CD4-positive, alpha-beta T cell treated with Interleukin-17A for 1 hour (primary cell): ENCODE measurements around the gene CPB2.

Source experiments
- DNase-seq: peaks from one replicate; pipeline ENCODE4 v3.0.0-alpha.2; 2020

CPB2 gene

GRCh38 chr13:46104868-46105267 is at the start of gene CPB2:
Gene CPB2, minus strand, starts transcription at chr13:46105033. Its CDS starts 24 bp downstream, at chr13:46105009.
- no peak for DNase-seq

DNA sequence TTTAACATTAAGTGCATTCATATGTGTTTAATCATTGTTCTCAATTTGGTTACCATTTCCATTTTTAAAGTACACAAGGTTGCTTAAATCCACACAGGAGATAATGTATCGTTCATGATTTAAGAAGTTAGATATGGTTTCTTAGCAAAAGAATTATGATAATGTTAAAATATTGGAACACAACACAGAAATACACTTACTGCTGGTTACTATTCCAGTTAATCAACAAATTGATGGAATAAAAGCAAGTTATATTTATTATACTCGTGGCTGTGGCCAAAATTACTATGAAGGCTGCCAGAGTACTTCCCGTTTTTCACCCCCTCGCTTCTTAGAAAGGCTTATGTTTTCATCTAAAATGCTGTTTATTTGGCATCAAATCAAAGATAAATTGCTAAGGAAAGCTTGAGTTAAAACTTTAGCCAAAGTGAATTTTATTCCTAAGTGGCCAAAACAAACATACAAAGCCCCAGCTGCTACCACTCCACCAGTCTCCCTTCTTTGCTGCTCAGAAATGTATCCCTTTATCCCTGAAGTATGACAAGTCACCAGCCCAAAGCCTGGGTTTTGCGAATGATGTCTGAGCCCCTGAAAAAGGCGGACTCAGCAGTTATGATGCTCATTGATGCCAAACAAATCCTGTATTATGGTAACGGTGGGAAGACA is 49.4 kb upstream of the CPB2 start:
- no peak for DNase-seq

DNA sequence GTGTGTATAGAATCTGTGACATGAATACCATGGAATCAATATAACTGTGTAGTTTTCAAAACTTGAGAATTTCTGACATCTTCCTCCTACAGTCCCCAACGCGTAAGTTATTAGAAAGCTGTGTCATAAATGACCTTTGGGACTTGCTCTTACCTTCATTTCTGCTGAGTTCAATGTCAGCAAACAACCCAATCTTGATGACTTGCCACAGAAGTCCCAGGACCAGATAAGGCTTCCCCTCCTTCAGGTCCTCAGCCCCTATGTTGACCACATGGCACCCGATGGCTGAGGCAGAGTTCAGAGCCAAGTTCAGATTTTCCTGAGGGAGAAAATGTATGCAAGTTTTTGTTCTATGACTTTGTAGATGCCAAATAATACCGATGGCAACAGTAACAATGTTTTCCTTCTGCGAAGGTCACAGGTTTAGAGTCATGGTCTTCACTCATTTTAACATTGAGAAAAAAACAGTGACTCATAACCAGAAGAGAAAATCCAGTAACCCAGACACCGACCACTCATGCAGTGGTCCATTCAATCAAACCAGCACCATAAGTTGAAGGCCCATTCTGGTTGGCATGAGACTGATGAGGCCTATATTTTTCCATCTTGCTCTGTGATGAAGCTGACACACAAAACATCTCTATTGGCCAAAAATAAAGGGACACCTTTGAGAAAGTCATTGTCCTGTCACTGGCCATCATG is 47.9 kb upstream of the CPB2 start:
- no peak for DNase-seq

DNA sequence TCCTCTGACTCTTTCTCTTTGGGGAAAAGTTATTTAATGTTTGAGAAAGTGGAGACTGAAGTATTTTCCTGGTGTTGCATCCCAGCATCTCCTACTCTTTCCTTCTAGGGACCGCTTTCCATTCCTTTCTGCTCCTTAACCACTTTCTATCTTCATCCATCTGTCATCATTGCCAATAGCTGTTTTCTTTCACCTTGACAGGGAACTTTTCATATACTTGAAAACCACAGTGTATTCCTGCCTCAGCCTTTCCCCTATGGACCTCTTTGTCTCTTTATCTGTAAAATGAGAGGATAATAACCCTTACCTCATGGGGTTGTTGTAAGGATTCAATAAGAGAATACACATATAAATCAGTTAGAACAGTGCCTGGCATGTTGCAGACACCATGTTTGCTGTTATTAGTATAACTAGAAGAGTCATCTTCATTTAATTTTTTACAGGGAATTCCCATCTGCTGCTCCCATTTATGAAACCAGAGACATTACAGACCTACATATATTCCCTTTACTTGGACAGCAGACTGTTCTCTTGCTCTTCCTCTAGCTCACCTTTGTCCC is 45.4 kb upstream of the CPB2 start:
- no peak for DNase-seq

DNA sequence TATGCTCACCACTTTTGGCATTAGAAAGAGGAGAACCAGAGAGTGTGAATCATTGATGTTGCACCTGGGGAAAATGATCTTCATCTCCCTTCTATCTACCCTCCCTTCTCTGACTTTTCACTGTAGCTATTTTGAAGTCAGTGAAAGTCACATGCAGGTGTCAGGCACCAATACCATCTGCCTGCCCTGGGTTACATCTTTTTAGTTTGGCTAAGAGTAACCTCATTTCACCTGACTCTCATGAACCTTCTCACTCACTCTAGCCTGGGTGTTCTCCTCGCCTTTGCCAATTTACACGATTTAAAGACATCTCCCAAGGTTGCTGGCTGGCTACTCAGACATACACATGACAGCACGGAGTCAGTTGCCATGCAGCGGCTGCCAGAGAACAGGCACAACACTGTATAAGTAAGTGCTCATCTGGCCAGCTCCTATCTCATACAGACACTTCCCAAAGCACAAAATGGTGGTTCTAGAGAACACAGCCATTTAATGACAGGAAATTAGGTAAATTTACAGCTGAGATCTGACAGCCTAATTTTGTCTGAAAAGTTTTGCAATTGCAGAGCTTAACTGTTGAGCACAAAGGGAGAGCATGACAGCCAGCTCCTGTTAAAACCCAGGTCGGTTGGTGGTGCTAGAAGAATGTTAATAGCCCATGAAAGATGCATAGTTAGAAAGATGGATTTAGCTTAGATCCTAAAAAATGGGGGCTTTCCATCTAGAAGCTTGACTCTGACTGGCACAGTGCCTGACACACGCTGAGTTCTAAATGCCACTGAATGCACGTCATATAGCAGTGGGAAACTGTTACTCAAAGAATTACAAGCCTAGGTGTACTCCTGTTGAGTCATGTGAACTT is 44.7 kb upstream of the CPB2 start:
- DNase-seq, result no peak

GRCh38 chr13:46146898-46147297 is 42.1 kb upstream of the CPB2 start:
- DNase-seq, result no peak

GRCh38 chr13:46145950-46146349 is 41.1 kb upstream of the CPB2 start:
- no peak for DNase-seq

- DNase-seq, result no peak
Measured at GRCh38 chr13:46145135-46145534, 40.3 kb upstream of the CPB2 start.

- no peak for DNase-seq
Measured at GRCh38 chr13:46143184-46143701, 38.4 kb upstream of the CPB2 start.

- no peak for DNase-seq
Measured at GRCh38 chr13:46142776-46143175, 37.9 kb upstream of the CPB2 start.

DNA sequence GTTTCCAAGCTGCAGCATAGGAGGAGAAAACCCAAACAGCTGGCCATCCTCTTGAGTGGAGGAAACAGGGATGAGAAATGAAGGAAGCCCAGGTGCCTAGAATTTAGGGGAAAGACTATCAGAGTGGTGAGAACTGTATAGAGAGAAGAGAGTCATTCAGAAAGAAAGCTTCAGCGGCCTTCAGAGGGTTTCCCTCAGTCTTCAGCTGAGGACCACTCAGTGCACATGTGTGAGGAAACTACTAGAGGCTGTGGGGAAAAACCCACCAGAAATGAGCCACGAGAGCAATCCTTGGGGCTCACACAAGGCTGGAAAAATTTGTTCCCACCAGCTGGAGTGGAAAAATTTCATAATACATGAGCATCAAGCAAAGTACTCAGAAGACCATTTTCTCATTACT is 35.2 kb upstream of the CPB2 start:
- DNase-seq, result no peak

GRCh38 chr13:46137627-46138317 is 32.9 kb upstream of the CPB2 start:
- DNase-seq, result no peak

GRCh38 chr13:46136688-46137087 is 31.9 kb upstream of the CPB2 start:
- DNase-seq, result no peak

- no peak for DNase-seq
Measured at GRCh38 chr13:46134961-46135522, 30.2 kb upstream of the CPB2 start.

DNA sequence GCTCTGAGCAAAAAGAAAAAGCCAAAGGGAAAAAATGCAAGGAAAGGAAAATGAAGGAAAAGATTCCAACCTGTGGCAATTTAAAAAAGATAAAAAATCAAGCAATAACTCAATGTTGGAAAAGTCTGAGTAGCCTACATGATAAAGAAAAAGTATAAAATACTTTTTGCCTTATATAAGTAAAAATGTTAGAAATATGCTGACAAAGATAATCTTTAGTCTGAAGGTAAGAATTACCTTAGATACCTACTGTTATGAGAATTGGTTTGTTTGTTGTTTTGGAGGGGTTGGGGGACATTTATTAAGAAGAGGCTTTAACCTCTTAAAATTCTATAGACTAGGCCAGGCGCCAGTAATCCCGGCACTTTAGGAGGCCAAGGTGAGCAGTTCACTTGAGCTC is 29.7 kb upstream of the CPB2 start:
- no peak for DNase-seq

DNA sequence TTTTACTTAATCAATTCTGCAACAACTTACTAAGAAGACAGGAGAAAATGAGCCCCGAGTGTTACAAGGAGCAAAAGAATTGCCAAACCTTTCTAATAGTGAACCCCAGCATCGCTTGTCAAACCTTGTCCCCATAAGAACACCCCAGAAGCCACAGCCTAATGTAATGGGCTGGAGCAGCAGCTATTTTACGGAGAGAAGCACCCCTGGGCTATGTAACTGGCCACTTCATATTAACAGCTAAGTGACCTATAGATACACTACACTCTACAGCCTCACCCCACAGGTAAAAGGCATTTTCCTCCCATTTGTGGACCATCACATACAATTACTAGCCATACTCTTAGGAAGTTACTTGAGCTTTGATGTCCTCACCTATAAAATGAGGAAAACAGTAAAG is 27.3 kb upstream of the CPB2 start:
- no peak for DNase-seq

DNA sequence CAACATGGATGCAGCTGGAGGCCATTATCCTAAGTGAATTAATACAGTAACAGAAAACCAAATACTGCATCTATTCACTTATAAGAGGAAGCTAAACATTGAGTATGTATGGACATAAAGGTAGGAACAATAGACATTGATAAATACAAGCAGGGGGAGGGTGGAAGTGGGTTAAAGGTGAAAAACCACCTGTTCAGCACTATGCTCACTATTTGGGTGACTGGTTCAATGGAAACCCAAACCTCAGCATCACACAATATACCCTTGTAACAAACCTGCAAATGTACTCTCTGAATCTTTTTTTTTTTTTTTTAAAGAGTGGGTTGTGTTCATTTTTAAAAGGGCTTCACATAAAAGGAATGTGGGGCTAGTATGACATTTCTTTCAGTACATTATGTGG is 26.9 kb upstream of the CPB2 start:
- DNase-seq, result no peak

DNA sequence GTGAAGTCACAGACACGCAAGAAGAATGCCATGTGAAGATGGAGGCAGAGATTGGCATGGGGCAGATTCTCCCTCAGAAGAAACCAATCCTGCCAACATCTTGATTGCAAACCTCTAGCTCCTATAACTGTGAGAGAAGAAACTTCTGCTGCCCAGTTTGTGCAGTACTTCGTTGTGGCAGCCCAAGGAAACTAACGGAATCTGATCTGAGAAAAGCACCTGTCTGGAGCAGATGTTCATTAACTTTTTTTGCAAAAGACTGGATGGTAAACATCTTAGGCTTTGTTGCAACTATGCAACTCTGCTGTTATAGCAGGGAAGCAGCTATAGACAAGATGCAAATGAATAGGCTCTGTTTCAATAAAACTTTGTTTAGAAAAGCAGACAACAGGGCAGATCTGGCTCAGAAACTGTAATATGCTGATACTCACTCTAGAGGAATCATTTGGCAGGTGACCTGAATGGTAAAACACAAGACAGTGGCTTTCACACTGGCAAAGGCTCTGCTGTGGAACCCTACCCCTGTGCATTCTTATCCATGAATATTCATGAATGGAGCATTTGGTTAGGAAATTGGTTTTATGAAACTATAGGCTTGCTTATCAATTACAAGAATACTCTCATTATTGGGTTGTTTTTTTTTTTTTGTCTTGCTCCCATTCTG is 25.3 kb upstream of the CPB2 start:
- DNase-seq, result no peak

GRCh38 chr13:46129124-46129523 is 24.3 kb upstream of the CPB2 start:
- no peak for DNase-seq

DNA sequence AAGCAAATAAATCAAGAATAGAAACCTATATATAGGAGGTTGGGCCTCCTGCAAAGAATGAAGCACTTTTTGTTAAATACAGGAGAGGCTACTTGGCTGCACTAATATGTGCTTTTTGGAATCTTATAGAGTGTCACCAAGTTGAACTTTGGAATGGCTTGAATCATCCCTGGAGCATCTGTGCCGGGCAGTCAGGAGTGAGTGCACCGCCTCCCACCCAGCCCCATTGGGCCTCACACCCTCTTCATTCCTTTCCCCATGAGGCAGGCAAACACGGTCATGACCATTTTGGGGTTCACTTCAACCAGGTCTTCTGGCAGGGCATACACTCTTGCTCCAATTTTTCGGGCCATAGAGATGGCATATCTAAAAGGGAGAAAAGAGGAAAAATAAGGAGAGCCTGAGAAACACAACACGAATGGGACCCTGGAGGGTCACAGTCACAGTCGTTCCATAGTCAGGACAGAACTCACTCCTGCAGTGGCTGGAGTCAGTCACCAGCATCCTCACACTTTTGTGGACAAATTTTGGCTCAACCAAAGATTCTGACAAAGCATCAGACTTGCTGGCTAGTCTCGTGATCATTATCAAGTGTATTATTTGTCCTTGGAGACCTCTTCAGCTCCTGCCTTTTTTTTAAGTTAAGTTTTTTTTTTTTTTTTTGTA is 22.7 kb upstream of the CPB2 start:
- DNase-seq, result no peak
